HG03432 (cell line): ENCODE measurements around the gene ASPSCR1.

Experiments
- ATAC-seq: cut with Tn5 transposase; IDR thresholded peaks from one replicate; pipeline ENCODE4 v1.9.1; 2021; ENCODE audit warnings: mild to moderate bottlenecking, moderate library complexity; ENCODE audit not compliant: unreplicated experiment

Gene ASPSCR1

DNA sequence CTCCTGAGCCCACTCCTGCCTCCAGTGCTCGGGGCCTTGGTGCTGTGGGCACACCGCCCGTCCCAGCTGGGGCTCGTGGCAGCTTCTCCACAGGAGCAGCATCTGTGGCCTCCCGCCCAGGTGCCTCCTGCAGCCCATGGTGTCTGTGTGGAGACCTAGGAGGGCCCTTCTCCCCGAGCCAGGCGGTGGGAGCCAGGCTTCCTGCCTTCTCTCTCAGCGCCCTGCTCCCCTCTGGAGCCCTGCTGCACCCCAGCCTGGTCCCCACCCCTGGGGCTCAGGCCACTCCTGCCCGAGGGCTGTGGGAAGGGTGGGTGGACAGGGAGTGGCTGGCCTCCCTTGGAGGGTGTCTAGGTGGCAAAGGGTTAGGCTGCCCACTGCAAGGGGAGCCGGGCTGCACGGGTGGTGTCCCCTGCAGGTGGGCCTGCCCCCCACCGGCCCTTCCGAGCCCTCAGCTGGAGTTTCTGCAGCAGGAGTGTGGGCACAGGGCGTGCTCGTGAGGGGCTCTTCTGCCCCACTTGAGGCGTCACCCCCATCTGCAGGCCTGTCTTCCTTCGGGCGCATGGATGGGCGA is 34.3 kb downstream of the ASPSCR1 start:
- no peak for ATAC-seq

DNA sequence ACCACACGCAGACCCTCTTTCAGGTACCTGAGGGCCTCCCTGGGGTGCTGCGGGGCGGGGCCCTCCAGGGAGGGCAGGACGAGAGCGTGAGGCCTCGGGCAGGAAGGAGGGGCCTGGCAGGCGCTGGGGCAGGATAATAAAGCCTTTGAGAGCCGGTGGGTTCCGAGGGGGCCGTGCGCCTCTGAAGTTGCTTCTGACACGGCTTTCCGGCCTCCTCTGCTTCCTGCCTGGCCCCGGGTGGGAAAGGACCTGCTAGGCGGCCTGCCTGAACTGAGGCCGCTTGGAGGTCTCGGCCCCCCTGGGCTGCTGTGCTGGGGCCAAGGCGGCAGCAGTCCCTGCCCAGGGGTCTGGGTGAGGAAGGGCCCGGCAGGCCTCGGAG is 34.8 kb downstream of the ASPSCR1 start:
- ATAC-seq: no peak

DNA sequence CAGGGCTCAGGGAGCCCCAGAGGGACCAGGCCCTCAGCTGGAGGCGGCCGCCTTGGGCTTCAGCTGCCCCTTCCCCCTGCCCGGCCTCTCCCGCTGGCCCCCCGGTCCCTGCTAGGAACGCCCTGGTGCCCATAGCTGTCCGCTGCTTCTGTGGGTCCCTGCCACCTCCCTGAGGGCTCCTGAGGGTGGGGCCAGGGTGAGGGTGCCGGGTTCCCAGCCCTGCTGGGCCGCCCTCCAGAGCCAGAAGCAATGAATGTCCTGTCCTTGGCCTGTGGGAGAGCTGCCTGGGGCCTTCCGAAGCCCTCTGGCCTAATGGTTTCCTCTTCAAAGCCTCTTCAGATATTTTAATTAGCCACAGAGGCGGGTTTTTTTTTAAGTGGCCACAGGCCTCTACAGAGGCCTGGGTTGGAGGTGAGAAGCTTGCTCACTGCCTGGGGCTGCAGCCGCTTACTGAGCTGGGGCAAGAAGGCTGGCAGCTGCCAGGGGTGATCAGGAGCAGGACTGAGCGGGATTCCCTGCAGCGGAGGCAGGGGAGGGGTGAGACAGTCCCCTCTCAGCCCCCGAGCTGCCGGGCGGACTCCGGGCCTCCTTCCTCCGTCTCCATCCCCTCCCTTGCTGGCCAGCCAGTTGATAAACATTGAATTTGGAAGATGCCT is 35.3 kb downstream of the ASPSCR1 start:
- ATAC-seq: no peak

DNA sequence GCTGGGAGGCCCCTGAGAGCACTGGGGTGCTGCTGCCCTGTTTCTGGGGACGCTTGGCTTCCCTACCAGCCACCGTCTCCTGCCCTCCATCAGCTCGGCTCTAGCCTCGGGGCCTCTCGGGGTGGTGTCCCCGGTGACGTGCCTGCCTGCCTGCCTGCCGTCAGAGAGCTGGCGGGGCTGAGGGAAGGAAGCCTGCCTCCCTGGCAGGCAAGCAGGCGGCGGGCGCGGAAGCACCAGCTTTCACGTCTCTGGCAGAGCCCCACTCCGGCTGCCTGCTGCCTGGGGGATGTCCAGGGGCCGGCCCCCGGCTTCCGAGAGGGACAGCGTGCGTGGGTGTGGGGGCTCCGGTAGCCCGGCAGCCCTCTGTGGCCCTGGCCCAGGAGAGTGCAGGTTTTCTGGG is 35.9 kb downstream of the ASPSCR1 start:
- ATAC-seq: no peak

DNA sequence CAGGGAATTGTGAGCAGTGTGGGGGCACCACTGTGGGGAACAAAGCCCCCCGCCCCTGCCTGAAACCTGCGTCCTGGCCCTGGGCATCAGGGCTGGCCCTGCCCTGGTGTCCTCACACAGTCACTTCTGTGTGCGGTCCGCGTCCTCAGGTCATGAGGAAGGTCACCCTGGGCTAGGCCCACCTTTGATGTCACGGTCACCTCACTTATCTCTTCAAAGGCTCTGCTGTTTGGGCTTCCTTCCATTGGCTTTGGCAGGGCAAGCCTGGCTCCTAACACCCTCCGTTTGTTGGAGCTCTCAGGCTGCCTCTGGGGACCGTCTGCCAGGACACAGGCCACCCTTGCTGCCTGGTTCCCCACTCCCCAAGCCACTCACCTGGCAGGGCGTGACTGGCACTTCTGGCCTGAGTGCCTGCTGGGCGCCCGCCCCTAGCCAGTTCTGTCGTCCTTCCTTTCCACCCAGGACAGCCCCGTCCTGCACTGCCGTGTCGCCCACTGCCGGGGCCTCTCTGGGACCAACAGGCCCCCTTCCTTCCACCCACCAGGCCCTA is 36.4 kb downstream of the ASPSCR1 start:
- no peak for ATAC-seq

DNA sequence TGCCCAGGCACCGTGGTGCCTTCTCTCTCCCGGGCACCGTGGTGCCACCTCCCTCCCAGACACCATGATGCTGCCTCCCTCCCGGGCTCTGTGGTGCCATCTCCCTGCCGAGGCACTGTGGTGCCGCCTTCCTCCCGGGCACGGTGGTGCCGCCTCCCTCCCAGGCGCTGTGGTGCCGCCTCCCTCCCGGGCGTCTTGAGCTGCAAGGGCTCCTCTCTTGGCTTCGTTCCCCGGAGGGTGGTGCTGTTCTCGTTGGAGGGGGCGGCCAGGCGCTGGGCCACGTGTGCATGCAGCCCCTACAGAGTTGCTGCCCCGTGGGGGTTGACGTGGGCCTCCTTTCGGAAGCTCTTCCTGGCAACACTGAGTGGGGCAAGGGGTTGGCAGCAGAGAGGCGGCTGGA is 37.0 kb downstream of the ASPSCR1 start:
- no peak for ATAC-seq

DNA sequence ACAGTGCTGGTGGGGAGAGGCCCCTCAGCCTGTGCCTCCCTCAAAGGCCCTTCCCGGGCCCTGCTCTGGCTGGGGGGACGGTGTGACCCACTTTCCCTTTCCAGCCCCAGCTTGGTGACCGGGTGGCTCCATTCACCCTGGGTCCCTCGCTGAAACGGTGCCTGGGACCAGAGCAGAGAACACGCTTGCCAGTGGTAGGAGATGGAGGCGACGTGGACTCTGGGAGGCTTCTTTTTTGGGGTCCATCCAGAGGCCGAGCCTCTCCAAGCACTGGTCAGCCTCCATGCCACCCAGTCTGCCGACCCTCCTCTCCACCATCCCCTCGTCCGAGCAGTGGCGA is 37.5 kb downstream of the ASPSCR1 start:
- ATAC-seq: no peak

DNA sequence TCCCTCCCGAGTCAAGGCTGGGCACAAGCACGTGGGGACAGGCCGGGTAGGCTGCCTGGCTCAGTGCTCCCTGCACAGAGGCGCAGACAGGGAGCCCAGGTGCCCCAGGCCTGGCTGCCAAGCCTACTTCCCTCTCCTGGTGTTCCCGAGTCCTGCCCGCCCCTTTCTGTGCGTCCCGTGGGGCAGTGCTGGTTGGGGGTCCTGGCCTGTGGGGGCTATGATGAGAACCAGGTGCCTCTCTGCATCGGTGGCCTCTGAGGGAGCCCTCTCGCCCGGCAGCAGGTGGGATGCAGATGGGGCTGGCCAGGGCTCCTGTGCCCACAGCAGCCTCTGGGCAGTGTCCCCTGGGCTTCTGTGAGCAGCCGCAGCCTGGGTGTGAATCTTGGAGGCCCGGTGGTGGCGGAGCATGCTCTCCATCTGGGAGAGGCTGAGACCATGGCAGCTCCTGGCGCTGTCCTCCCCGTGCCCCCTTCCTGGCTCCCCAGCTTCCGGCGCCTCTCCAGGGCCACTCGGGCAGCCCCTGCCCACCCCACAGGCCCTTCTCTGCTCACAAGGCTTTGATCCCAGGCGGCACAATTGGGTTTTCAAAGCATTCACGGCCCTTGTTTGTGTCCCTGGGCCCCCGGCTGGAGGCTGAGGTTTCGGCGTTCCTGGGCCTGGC is 38.0 kb downstream of the ASPSCR1 start:
- ATAC-seq: no peak

DNA sequence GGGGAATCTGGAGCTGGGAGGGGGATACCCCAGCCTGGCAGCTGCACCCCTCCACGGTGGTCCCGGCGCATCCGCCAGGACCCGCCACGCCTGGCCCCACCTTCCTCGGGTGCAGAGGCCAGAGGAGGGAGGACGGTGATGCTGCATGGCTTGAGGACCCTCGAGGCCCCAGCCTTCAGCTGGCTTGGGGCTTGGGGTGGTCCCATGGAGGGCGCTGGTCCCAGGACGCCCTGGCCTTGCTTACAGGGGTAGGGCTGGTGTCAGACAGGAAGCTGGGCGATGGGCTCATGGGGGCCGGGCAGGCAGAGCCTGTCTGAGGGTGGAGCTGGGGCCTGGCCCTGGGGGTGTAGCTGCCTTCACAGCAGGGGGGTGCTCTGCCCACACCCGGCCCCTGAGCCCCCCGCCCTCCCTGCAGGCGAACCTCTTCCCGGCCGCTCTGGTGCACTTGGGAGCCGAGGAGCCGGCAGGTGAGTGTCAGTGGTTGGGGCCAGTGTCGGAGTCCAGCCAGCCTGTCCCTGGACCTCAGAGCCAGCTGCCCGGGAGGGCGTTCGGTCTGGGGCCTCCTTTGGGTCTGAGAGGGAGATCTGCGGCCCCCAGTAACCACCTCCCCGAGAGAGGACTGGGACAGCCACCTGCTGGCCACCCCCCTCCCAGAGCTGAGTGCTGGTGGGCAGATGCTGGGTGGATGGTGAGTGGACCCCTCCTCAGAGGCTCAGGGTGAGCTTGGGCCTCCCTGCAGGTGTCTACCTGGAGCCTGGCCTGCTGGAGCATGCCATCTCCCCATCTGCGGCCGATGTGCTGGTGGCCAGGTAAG is 38.8 kb downstream of the ASPSCR1 start:
- no peak for ATAC-seq

DNA sequence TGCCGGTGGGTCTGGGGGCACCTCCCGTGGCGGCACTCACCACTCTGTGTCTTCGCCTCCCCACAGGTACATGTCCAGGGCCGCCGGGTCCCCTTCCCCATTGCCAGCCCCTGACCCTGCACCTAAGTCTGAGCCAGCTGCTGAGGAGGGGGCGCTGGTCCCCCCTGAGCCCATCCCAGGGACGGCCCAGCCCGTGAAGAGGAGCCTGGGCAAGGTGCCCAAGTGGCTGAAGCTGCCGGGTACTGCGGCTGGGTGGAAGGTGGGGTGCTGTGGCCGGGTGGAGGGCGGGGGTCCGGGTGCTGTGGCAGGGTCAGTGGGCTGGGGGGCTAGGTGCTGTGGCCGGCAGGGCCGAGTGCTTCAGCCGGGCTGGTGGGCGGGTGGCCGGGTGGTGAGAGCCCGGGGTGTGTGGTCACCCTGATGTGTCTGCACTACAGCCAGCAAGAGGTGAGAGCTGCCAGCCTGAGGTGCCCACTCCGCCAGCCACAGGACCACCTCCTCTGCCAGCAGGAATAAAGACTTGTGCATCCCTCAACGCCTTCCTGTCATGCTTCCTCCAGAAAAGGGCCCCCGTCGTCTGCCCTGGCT is 39.5 kb downstream of the ASPSCR1 start:
- ATAC-seq: no peak

DNA sequence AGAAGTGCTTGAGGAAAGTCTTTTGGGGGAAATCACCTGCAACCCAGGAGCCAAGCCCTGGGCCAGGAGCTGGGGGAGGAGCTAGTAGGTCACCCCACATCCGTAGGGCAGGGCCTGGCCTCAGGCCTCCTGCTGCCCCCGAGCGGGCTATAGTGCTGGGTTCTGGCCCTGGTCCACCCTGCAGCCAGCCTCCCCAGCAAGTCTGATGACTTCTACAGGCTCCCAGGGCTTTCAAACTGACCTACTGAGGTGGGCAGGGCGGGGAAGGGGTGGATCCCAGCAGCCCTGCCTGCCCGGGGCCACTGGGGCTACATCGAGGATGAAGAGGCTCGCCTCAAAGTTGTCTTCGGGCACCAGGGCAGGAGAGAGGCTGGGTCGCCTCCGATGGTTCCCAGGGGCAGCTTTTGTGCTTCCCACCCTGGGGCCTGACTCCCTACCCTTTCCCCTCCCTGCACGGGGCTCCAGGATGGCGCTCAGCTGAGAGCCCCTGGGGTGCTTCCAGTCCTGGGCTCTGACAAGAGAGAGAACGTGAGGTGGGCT is 40.3 kb downstream of the ASPSCR1 start:
- no peak for ATAC-seq

DNA sequence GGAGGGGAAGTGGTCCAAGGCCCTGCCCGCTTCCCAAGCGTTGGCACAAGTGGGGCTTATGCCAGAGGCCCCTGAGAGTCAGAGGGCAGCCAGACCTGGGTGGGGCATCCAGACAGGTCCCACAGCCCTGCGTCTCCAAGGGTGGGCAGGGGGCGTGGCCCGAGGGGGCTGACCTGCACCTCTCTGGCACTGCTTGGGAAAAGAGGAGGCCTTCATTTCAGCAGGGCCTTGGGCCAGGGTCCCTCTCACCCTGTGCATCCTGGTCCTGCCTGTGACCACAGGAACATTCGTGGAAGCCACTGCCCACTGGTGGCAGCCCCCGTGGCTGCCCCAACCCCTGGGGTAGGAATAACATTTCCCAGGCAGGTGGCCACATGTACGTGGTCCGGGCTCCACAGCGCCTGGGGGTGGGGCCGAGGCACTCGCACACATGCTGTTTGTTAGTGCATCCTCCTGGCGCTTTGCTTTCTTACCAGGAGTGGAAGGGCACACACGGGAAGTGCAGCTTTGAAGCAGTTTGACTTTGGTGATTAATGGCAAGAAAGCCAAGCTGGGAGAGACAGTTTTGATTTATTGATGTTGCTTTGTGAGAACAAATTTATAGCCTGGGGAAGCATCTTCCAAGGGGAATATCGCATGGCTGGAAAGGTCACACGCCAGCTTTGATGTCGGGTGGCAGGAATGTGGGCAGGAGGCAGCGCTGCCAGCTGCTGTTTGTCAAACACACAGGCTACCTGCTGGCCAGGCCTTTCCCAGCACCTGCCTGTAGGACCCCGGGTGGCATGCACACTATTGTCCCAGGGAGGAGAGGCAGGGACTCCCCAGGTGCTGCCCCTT is 40.9 kb downstream of the ASPSCR1 start:
- ATAC-seq: no peak

DNA sequence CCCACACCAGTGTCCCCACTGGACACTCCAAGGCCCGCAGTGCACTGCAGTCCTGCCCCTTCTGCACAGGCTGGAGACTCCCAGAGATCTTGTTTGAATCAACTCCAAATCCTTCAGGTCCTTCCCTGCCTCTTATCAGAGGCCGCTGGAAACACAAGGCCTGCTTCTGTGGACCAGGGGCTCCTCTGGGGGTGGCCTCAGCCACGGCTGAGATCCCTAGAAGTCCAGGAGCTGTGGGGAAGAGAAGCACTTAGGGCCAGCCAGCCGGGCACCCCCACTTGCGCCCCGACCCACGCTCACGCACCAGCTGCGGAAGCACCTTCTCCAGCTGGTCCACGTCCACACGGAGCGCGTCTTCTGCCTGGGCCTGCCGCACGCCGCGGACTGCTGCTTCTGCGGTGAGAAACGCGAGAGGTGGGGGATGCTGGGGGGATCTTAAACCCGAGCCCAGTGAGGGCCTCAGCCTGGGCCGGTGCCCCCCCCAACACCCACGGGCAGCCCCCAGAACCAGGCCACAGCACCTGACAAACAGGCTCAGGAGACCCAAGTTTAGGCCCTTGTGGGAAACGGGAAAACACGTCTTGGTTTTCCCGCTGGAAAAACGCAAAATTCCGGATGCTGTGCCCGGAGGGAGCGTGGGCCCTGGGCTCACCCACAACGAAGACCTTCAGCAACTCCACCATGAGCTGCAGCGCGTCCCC is 41.7 kb downstream of the ASPSCR1 start:
- ATAC-seq: no peak

DNA sequence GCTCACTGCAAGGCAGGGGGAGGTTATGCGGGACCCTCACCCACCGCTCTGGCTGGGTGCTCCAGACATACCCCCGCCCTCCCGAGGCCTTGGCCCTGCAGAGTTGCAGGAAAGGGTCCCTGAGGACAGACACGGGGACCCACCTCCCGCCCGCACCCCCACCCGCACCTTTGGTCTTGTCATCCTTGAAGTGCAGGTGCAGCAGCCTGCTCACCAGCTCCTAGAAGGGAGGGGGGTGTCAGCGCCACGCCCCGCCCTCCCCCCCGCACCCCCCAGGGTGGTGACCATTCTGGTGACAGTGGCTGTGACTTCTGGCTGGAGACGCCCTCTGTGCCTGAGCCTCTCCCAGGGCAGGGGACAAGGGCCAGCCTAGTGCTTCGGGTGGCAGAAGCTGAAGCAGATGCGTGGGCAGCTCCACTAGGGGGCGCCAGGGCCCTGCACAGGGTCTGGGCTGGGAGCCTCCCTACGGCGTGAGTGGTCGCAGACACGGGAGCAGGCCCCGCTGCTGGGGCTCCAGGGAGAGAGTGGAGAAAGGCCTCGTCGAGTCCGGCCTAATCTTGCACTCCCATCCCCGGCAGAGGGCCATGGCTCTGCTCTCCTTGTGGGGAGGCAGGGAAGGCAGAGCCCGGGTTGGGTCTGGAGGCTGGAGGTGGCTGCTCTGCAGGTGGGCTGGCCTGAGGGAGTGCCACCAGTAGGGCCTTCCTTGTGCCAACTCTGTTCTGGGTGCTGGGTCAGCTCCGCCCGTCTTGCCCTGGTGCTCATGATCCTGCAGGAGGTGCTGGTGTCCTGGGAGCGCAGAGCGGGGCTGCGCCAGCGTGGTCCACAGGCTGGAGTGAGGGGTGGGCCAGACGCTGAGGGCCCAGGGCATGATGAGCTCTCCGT is 42.5 kb downstream of the ASPSCR1 start:
- ATAC-seq: no peak

DNA sequence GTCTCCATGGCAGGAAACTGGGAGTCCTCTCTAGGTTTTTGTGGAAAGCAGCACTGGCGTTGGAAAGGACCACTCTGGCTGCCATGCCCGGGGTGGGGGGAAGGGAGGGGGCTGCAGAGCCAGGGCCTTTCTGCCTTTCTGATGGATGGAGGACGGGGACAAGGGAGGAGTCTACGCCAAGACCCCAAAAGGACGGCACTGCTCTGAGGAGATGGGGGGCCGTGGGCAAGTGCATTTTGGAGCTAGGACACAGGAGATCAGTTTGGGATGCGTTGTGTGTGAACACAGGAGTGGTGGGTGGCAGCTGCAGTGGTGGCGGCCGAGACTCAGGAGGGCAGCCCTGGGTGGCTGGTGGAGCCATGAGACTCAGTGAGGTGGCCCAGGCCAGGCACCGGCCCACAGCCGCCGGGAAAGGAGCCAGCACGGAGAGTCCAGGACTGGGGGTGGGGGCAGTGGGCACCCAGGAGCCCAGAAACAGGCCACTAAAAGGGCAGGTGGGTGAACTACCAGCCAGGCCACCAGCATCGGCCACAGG is 43.2 kb downstream of the ASPSCR1 start:
- ATAC-seq: no peak

DNA sequence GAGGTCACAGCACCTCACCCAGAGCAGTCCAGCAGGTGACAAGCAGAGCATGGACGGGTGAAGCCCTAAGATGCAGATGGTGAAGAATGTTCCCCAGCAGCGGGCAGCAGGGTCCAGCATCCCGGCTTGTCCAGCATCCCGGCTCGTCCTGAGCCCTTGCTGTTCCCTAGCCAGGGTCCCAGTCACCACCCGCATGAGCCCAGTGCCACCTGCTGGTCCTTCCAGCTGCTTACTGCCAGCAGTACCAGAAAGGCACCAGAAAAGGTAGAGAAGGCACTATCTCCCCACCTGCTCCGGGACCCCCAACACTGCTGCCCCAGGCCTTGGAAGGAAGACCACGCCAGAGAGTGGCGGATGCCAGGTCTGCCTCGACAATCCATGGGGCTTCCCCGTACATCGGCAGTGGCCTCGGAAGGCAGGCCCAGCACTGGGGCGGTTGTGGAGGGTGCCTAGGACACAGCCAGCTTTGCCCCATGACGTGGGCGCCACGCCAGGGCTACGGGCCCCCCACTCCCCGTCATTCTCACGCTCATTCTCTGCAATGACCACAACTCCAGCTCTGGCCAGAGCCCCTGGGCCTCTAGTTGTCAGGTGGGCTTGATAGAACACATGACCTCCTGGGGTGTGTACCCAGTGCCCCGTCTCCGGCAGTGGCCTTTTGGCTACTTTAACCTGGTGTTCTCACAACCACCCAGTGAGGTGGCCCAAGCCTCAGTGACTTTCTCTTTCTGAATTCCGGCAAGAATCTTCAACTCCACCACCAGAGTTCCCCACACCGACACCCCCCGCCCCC is 43.9 kb downstream of the ASPSCR1 start:
- no peak for ATAC-seq

DNA sequence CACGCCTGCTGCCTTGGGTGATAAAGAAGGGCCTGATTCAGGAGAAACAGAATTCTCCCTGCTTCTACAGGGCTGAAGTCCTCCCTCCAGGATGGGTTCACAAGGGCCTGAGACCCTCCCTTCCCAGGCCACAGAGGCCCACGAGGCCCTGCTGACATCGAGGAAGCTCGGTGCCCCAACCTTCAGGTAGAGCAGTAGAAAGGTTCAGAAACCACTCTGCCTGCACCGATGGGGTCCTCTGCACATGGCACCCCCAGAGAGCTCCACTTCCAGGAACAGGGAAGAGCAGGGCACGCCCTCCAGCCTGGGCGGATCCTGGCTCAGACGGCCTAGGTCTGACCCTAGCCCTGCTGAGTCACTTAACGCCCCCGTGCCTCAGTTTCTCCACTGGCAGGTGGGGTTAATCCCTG is 44.5 kb downstream of the ASPSCR1 start:
- no peak for ATAC-seq
